GM18511 (cell line): ENCODE measurements around the gene HTRA2.
A peak's percentile ranks its signal among the peaks of the same experiment; 100 is the strongest.

ENCODE experiments used
- ATAC-seq: cut with Tn5 transposase; IDR thresholded peaks from one replicate; pipeline ENCODE4 v1.9.1; 2021; ENCODE audit warnings: mild to moderate bottlenecking, moderate library complexity; ENCODE audit not compliant: unreplicated experiment

Gene HTRA2

GRCh38 chr2:74499940-74500577 is 29.7 kb upstream of the HTRA2 start:
- ATAC-seq: no peak

- no peak for ATAC-seq
These were observed 29.2 kb upstream of the HTRA2 start for GRCh38 chr2:74500578-74500946.

GRCh38 chr2:74501335-74502071 is 28.2 kb upstream of the HTRA2 start:
- no peak for ATAC-seq

GRCh38 chr2:74502147-74502719 is 27.5 kb upstream of the HTRA2 start:
- no peak for ATAC-seq

GRCh38 chr2:74502720-74503505 is 26.8 kb upstream of the HTRA2 start:
- ATAC-seq: peak; percentile 37

GRCh38 chr2:74503506-74504475 is 25.9 kb upstream of the HTRA2 start:
- no peak for ATAC-seq

GRCh38 chr2:74504591-74504990 is 25.1 kb upstream of the HTRA2 start:
- ATAC-seq: no peak

- no peak for ATAC-seq
These were observed 24.1 kb upstream of the HTRA2 start for GRCh38 chr2:74505448-74506246.

GRCh38 chr2:74507145-74507925 is 22.4 kb upstream of the HTRA2 start, which contains the start of gene PCGF1:
TSS of gene PCGF1 (minus strand) at chr2:74507695. CDS start at chr2:74507668, 27 bp downstream.
- peak; percentile 93 for ATAC-seq

GRCh38 chr2:74507926-74508520 is 21.7 kb upstream of the HTRA2 start:
- peak; percentile 16 for ATAC-seq

GRCh38 chr2:74510272-74510671 is 19.5 kb upstream of the HTRA2 start:
- no peak for ATAC-seq

GRCh38 chr2:74511104-74511989 is 18.4 kb upstream of the HTRA2 start:
- no peak for ATAC-seq

GRCh38 chr2:74512744-74513604 is 16.8 kb upstream of the HTRA2 start:
- no peak for ATAC-seq

GRCh38 chr2:74513605-74514367 is 15.9 kb upstream of the HTRA2 start:
- no peak for ATAC-seq
